GM12878 (cell line): ENCODE results near the gene QSOX1. TPM values are rescaled to one million over a fixed set of nuclear protein-coding genes. Genes with fewer than 3 reads are reported as not detected.

Source experiments
- ATAC-seq: fragments of 200-7000 bp; cut with Tn5 transposase; 3 replicates; pipeline ENCODE4 v1.9.1; 2020; ENCODE audit warnings: mild to moderate bottlenecking, moderate library complexity
- BruUV-seq: library from RNA; stranded (reverse); fragments of 400-500 nt; replicated peaks from 2 replicates; lab custom pipeline; 2021; lab: Mats Ljungman, UMichigan
- CTCF ChIA-PET: fragments of 300-600 bp; sonication (Branson Sonifier 250); formaldehyde crosslinking; extraction: SDS; loops from one replicate; lab custom pipeline; 2021; ENCODE audit warnings: inconsistent platforms; lab: Yijun Ruan, JAX
- POLR2A ChIA-PET: fragments of 350-600 bp; formaldehyde crosslinking; extraction: SDS; loops from one replicate; lab custom pipeline; 2021; ENCODE audit warnings: inconsistent platforms; lab: Charles Lee
- RAD21 ChIA-PET: fragments of 300-600 bp; sonication (Branson Sonifier 250); formaldehyde crosslinking; loops from one replicate; lab custom pipeline; 2023; ENCODE audit warnings: antibody characterized with exemption; ENCODE audit not compliant: unreplicated experiment; lab: Charles Lee
- SMC1A ChIA-PET: fragments of 300-600 bp; sonication (Branson Sonifier 250); formaldehyde crosslinking; loops from one replicate; lab custom pipeline; 2023; ENCODE audit not compliant: unreplicated experiment, uncharacterized antibody; lab: Charles Lee
- DNase-seq: peaks from one replicate; pipeline ENCODE4 v3.0.0-alpha.2; 2011; ENCODE audit warnings: low read depth, low spot score
- FAIRE-seq: peaks from 3 replicates; lab custom pipeline; 2011; peaks lifted over from hg19 to GRCh38; lab: Jason Lieb, UNC
- H2AFZ ChIP-seq: 2 replicates; pipeline ENCODE4 v1.6.0; 2011; ENCODE audit warnings: low read depth, low read length, control low read depth; ENCODE audit not compliant: control insufficient read depth
- H3K27ac ChIP-seq: 2 replicates; pipeline ENCODE4 v1.5.1; 2011; ENCODE audit warnings: control low read depth; ENCODE audit not compliant: control insufficient read depth, insufficient read depth
- H3K27me3 ChIP-seq, 2 experiments: replicated peaks in 1 of 2; 2 replicates each; pipeline versions ENCODE4 v1.6.0 to v1.6.1; 2011; ENCODE audit warnings: low read length in 1 of 2; ENCODE audit not compliant: control insufficient read depth in 2 of 2, insufficient read depth in 2 of 2
- H3K36me3 ChIP-seq, 2 experiments: 2 replicates each; pipeline ENCODE4 v1.5.1; 2011; ENCODE audit warnings: low read length in 1 of 2; ENCODE audit not compliant: control insufficient read depth in 2 of 2, insufficient read depth in 2 of 2
- H3K4me1 ChIP-seq: 2 replicates; pipeline ENCODE4 v1.6.1; 2011; ENCODE audit warnings: mild to moderate bottlenecking, low read length, moderate library complexity, mixed read lengths; ENCODE audit not compliant: control insufficient read depth, insufficient read depth
- H3K4me2 ChIP-seq: 2 replicates; pipeline ENCODE4 v1.6.0; 2011; ENCODE audit warnings: control low read depth; ENCODE audit not compliant: control insufficient read depth, insufficient read depth
- H3K4me3 ChIP-seq: fragments of 200-600 bp; sonication (generic); 2 replicates; pipeline ENCODE4 v1.5.1; 2016
- H3K79me2 ChIP-seq: 2 replicates; pipeline ENCODE4 v1.6.0; 2011; ENCODE audit warnings: low read length; ENCODE audit not compliant: control insufficient read depth, insufficient read depth
- H3K9ac ChIP-seq: 2 replicates; pipeline ENCODE4 v1.8.0; 2011; ENCODE audit warnings: low read length, control low read depth, mixed read lengths; ENCODE audit not compliant: control insufficient read depth, insufficient read depth
- H3K9me3 ChIP-seq: replicated peaks from 3 replicates; pipeline ENCODE4 v1.5.1; 2011; ENCODE audit warnings: mild to moderate bottlenecking, low read length; ENCODE audit not compliant: control insufficient read depth, insufficient read depth
- H4K20me1 ChIP-seq: 2 replicates; pipeline ENCODE4 v1.6.0; 2011; ENCODE audit not compliant: control insufficient read depth, insufficient read depth
- CTCF ChIP-seq, 3 experiments: IDR thresholded peaks in 2 of 3; conservative IDR thresholded peaks in 1 of 3; 2 replicates each; pipeline ENCODE4 v1.5.1; 2011; ENCODE audit warnings: low read depth in 3 of 3, low read length in 3 of 3, mild to moderate bottlenecking in 3 of 3, control low read depth in 2 of 3, moderate library complexity in 2 of 3, inconsistent platforms in 1 of 3, mixed read lengths in 1 of 3; ENCODE audit not compliant: control insufficient read depth in 2 of 3, insufficient read depth in 1 of 3; ENCODE audit errors: extremely low read depth in 1 of 3
- ELK1 ChIP-seq: IDR thresholded peaks from 2 replicates; pipeline ENCODE4 v1.6.1; 2012; ENCODE audit warnings: low read depth, low read length, improper control_type of control experiment
- ESRRA ChIP-seq: IDR thresholded peaks from 2 replicates; pipeline ENCODE4 v1.6.1; 2012; ENCODE audit warnings: mild to moderate bottlenecking, low read length, improper control_type of control experiment
- FOS ChIP-seq: IDR thresholded peaks from 3 replicates; pipeline ENCODE4 v1.6.1; 2011; ENCODE audit warnings: borderline replicate concordance; ENCODE audit not compliant: insufficient read length; ENCODE audit errors: extremely low read depth
- JUND ChIP-seq: IDR thresholded peaks from 2 replicates; pipeline ENCODE4 v1.6.1; 2012; ENCODE audit warnings: low read depth, mild to moderate bottlenecking, low read length, improper control_type of control experiment, moderate library complexity
- LARP7 ChIP-seq: fragments of 450-650 bp; IDR thresholded peaks from 2 replicates; pipeline ENCODE4 v1.6.1; 2017; ENCODE audit warnings: mild to moderate bottlenecking
- MTA3 ChIP-seq: IDR thresholded peaks from 2 replicates; pipeline ENCODE4 v1.6.1; 2012; ENCODE audit warnings: low read length, inconsistent platforms, borderline replicate concordance
- MYB ChIP-seq: fragments of 150-350 bp; IDR thresholded peaks from 2 replicates; pipeline ENCODE4 v1.6.1; 2014; ENCODE audit warnings: mild to moderate bottlenecking, low read depth, low read length, borderline replicate concordance
- NBN ChIP-seq: fragments of 450-650 bp; IDR thresholded peaks from 2 replicates; pipeline ENCODE4 v1.6.1; 2016
- PRDM15 ChIP-seq: fragments of 450-650 bp; formaldehyde crosslinking; IDR thresholded peaks from 2 replicates; pipeline ENCODE4 v1.4.0; 2020; ENCODE audit warnings: mild to moderate bottlenecking, moderate library complexity
- SMAD5 ChIP-seq: IDR thresholded peaks from 2 replicates; pipeline ENCODE4 v1.6.1; 2016; ENCODE audit warnings: antibody characterized with exemption, low read depth
- SUZ12 ChIP-seq: fragments of 200-600 bp; sonication (generic); IDR thresholded peaks from one replicate; pipeline ENCODE4 v1.6.1; 2018; ENCODE audit warnings: antibody characterized with exemption, mild to moderate bottlenecking; ENCODE audit not compliant: unreplicated experiment
- TBL1XR1 ChIP-seq: IDR thresholded peaks from 2 replicates; pipeline ENCODE4 v1.6.1; 2012; ENCODE audit warnings: low read depth, low read length, improper control_type of control experiment
- WGBS: methylation state at CpG from one replicate; pipeline ENCODE4 v1.1.6; 2016; ENCODE audit warnings: low lambda C conversion rate; ENCODE audit not compliant: insufficient replicate concordance, insufficient coverage; ENCODE audit errors: missing lambda C conversion rate; 5-methylcytosine and 5-hydroxymethylcytosine counted together
- in situ Hi-C: fragments of 300-500 bp; cut with MboI; formaldehyde crosslinking; loops from 9 replicates; pipeline ENCODE4 v1.14.3; 2018; ENCODE audit warnings: mixed read lengths
- intact Hi-C: fragments of 100-400 bp; cut with micrococcal nuclease; formaldehyde crosslinking; loops from one replicate; pipeline ENCODE4 v1.14.2; 2022; ENCODE audit not compliant: unreplicated experiment
- polyA plus RNA-seq, 11 experiments: library from polyadenylated mRNA; depleted of rRNA in 4 of 11; unstranded in 6 of 11; stranded (reverse) in 5 of 11; fragments of >200 nt; fragmentation: Nextera tagmentation in 4 of 11; fragmentation: Illumina TruSeq in 1 of 11; extraction: Ambion mirVana in 4 of 11; extraction: Trizol in 1 of 11; gene quantifications; 1 replicate in 1 of 11; 2 replicates in 10 of 11; pipeline versions ENCODE4 v1.2.1 to v1.2.3, GENCODE V29; 2011 to 2016; ENCODE audit warnings: inconsistent platforms in 2 of 11, missing spikeins in 2 of 11, low read depth in 1 of 11
- total RNA-seq, 4 experiments: library from RNA; depleted of rRNA in 3 of 4; stranded (reverse); fragments of >200 nt in 3 of 4; fragmentation: Illumina TruSeq in 1 of 4; extraction: Trizol in 1 of 4; gene quantifications; 2 replicates each; pipeline versions ENCODE4 v1.2.1 to v1.2.3, GENCODE V29; 2013 to 2021

QSOX1 gene
- total and polyA plus RNA-seq, 10 of the 15 experiments (the other 5 are each of a cell fraction or from before 2014, with no cell fraction given) = 1.8 to 31.3 (median 11.2) TPM

DNA sequence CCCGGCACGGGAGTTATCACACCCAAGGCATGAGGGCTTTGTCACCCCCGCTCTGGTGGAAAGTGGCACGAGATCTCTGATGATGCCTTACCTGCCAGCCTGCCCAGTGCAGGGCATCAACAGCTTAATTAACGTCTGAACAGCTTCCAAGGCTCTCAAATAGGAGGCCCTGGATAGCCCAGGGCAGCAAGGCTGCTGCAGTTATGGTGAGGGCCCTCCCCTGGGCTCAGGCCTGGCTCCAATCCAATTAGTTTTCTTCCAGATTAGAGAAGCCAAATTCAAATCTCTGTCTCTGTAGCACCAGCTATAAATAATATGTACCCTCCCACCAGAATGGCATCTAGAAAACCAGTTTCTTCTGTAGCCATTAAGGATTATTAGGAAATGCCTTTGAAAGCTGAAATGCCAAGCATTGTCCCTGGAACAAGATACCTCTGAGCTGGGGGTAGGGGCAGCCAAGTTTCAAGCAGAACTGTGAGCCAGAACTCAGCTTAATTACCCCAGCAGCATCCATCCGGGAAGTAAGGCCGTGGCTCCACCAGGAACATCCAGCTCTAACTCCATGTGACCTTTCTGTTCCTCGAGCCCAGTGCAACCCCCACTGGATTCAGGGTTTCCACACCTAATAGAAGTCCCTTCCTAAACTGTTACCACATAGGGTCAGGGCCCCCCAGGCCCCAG lies 12.5 kb downstream of the QSOX1 start:
- no peaks in the 10 kb centered on the region for H3K79me2 ChIP-seq
- no peaks in the 10 kb centered on the region for H3K9me3 ChIP-seq
- POLR2A ChIA-PET = no interaction called here
- SMC1A ChIA-PET = interaction anchor here (0.8 to 1.9 kb wide), 5 partner anchors 8 to 299 kb away, joined by 3 to 5 read pairs (median 4); no protein-coding TSS in a partner anchor
- WGBS = 73% methylated on average over 8 of the region's 8 CpGs
- intact Hi-C loops (no loop called here), in situ Hi-C loops (no loop called here)
- H3K4me3 ChIP-seq = no peak overlapping the region
- no peak for DNase-seq
- H3K27me3 ChIP-seq = no peaks in the 10 kb centered on the region
- ATAC-seq = no peak
- FAIRE-seq = no peak
- no peak overlapping the region for H3K9ac ChIP-seq
- no peak for TF ChIP-seq MYB
- TF ChIP-seq JUND = no peak
- TF ChIP-seq TBL1XR1 = no peak
- TF ChIP-seq LARP7 = no peak
- no peak for TF ChIP-seq CTCF (IDR thresholded peaks at IDR 0.05 in 2 of 3, conservative IDR thresholded peaks at IDR 0.05 in 1 of 3; ENCODE audit: control insufficient read depth in 2 of 3, extremely low read depth in 1 of 3, insufficient read depth in 1 of 3, low read depth in 3 of 3, low read length in 3 of 3)
- TF ChIP-seq MTA3 = no peak
- TF ChIP-seq NBN = no peak
- no peak for TF ChIP-seq SMAD5
- no peak for TF ChIP-seq FOS
- TF ChIP-seq SUZ12 = no peak
- no peak for TF ChIP-seq ESRRA
- no peak for TF ChIP-seq ELK1
- no peak for TF ChIP-seq PRDM15 (CRISPR knock-in tag)
- TF ChIP-seq, all 136 proteins: peak for 0
- Histone ChIP-seq H3K4me2 (no peak overlapping the region), H3K36me3 (peaks cover 0 to 6% of the 10 kb centered on the region in 2 experiments; a peak in 2 of 4 replicates), H4K20me1 (no peaks in the 10 kb centered on the region), H3K4me1 (no peaks in the 10 kb centered on the region), H3K27ac (no peak overlapping the region), H2AFZ (no peak overlapping the region)
- ChIA-PET CTCF (interaction anchor here (0.6 to 4.6 kb wide), 4 partner anchors 9 to 888 kb away, joined by 3 to 37 read pairs (median 4); no protein-coding TSS in a partner anchor), RAD21 (interaction anchor here (0.6 to 1.2 kb wide), 4 partner anchors 10 to 352 kb away, joined by 3 to 4 read pairs (median 3); no protein-coding TSS in a partner anchor)
- no TSS peak for BruUV-seq
